Suprapubic skin (tissue), 4 donors: ENCODE results near the gene AP4M1. TPM values are rescaled to one million over a fixed set of nuclear protein-coding genes. Genes with fewer than 3 reads are reported as not detected.
A peak's percentile ranks its signal among the peaks of the same experiment; 100 is the strongest.

ENCODE experiments used
- DNase-seq, 2 donors: peaks; one replicate each; pipeline ENCODE4 v3.0.0-alpha.2; 2019; ENCODE audit warnings: low spot score in 2 of 2
- H3K27ac ChIP-seq: fragments of 200-600 bp; sonication (generic); one replicate; pipeline ENCODE4 v1.5.1; 2019
- H3K27me3 ChIP-seq: fragments of 200-600 bp; sonication (generic); one replicate; pipeline ENCODE4 v1.5.1; 2019
- H3K36me3 ChIP-seq: fragments of 200-600 bp; sonication (generic); one replicate; pipeline ENCODE4 v1.5.1; 2019
- H3K4me1 ChIP-seq: fragments of 200-600 bp; sonication (generic); one replicate; pipeline ENCODE4 v1.5.1; 2019
- H3K4me3 ChIP-seq: fragments of 200-600 bp; sonication (generic); one replicate; pipeline ENCODE4 v1.5.1; 2019; ENCODE audit warnings: mild to moderate bottlenecking
- H3K9me3 ChIP-seq: fragments of 200-600 bp; sonication (generic); one replicate; pipeline ENCODE4 v1.5.1; 2019
- EP300 ChIP-seq: sonication (generic); formaldehyde crosslinking; IDR thresholded peaks from one replicate; pipeline ENCODE4 v1.6.1; 2017; ENCODE audit warnings: antibody characterized with exemption
- POLR2A ChIP-seq, 2 donors: fragments of 450-650 bp; IDR thresholded peaks; one replicate each; pipeline ENCODE4 v1.6.1; 2017; ENCODE audit warnings: antibody characterized with exemption in 2 of 2, mild to moderate bottlenecking in 2 of 2, moderate library complexity in 2 of 2
- POLR2AphosphoS5 ChIP-seq, 3 donors: sonication (generic); formaldehyde crosslinking; IDR thresholded peaks; one replicate each; pipeline ENCODE4 v1.6.1; 2017; ENCODE audit warnings: antibody characterized with exemption in 3 of 3
- WGBS: methylation state at CpG from one replicate; pipeline ENCODE4 v1.1.5; 2018; 5-methylcytosine and 5-hydroxymethylcytosine counted together
- total RNA-seq, 4 donors: library from RNA; depleted of rRNA; stranded (reverse); fragments of >200 nt; gene quantifications; one replicate each; pipeline ENCODE4 v1.1.0, GENCODE V29; 2016
- TF ChIP-seq, protein P1 (sequence below), 2 donors: fragments of 200-600 bp in 1 of 2; fragments of 450-650 bp in 1 of 2; sonication (generic) in 1 of 2; IDR thresholded peaks; one replicate each; pipeline ENCODE4 v1.5.1; 2016 to 2019; ENCODE audit warnings: antibody characterized with exemption in 2 of 2, mild to moderate bottlenecking in 1 of 2, moderate library complexity in 1 of 2

The AP4M1 gene
- total RNA-seq, 4 donors from 2014 or later = 16.7 to 33.2 (median 31.8) TPM

DNA sequence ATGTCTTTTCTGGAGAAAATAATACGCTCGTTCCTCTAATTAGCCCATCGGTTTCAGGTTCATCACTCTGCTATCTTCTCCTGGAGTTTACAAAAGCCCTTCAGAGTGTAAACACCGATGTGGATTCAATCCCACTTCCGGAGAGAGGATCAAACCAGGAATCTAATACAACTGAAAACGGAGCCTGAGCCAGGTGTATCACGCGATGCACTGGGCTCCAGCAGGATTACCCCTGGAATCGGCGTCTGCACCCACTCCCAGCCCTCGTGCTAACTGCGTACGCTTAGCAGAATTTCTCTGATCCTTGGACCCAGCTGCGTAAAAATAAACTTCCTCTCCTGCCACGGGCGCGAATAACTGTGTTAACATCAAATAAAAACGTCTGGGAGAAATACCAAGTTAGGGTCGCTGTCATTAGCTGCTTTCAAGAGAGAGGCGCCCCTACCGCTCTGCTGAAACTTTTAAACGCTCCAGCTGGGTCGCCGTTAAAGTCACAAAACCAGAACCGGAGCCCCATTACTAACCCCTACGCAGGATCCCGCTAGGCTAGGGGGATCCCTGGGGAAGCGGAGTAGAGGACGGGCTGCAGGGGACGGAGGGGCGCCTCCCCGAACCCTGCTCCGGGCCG is 20.4 kb upstream of the AP4M1 start:
- no peak for TF ChIP-seq POLR2A (IDR thresholded peaks at IDR 0.05)
- no peak for TF ChIP-seq EP300
- TF ChIP-seq, protein P1, sequence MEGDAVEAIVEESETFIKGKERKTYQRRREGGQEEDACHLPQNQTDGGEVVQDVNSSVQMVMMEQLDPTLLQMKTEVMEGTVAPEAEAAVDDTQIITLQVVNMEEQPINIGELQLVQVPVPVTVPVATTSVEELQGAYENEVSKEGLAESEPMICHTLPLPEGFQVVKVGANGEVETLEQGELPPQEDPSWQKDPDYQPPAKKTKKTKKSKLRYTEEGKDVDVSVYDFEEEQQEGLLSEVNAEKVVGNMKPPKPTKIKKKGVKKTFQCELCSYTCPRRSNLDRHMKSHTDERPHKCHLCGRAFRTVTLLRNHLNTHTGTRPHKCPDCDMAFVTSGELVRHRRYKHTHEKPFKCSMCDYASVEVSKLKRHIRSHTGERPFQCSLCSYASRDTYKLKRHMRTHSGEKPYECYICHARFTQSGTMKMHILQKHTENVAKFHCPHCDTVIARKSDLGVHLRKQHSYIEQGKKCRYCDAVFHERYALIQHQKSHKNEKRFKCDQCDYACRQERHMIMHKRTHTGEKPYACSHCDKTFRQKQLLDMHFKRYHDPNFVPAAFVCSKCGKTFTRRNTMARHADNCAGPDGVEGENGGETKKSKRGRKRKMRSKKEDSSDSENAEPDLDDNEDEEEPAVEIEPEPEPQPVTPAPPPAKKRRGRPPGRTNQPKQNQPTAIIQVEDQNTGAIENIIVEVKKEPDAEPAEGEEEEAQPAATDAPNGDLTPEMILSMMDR (IDR thresholded peaks at IDR 0.05) = no peak
- TF ChIP-seq POLR2AphosphoS5 (IDR thresholded peaks at IDR 0.05) = no peak
- DNase-seq = no peak
- Histone ChIP-seq H3K9me3 (no peaks in the 10 kb centered on the region), H3K27me3 (no peaks in the 10 kb centered on the region), H3K4me3 (peak overlapping the region; percentile 98), H3K36me3 (peaks cover 23% of the 10 kb centered on the region), H3K4me1 (peaks cover 30% of the 10 kb centered on the region), H3K27ac (peak overlapping the region; percentile 90)
- under 1% methylated on average over 29 of the region's 34 CpGs for WGBS

DNA sequence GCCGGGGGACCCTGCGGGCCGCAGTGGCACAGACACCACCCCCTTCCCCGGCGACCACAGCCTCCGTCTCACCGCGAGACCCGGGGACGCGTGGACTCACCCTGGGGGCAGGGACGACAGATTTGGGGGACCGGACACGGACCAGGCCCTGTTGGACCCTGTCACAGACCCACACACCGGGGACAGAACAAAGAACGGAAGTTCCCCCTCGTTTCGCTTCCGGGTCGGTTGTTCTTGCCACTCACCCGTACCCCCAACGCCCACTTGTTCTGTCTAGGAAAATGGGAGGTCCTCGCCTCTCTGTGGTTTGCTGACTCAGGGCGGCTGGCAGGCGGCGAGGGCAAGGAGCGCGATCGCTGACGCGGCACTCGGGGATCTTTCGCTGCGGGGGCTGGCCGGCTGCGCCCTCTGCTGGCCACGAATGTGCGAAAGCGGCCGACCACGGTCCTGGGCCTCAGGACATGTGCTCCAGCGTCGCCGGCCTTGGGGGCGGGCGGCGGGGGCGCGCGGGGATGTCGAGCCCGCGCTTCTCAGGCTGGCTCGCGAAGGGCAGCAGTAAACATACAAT is 19.8 kb upstream of the AP4M1 start, which contains the start of gene ZNF3:
Gene ZNF3, minus strand, starts transcription at position 189 of the 568 bp plus-strand sequence. CDS start 4,366 bp downstream, outside the sequence.
- DNase-seq = peak; percentile 99
- 2% methylated on average over 30 of the region's 55 CpGs for WGBS
- H3K27me3 ChIP-seq = no peaks in the 10 kb centered on the region
- H3K4me1 ChIP-seq = peaks cover 30% of the 10 kb centered on the region
- peak; percentile 43 to 72 for TF ChIP-seq POLR2A (IDR thresholded peaks at IDR 0.05)
- TF ChIP-seq EP300 = no peak
- TF ChIP-seq POLR2AphosphoS5 (IDR thresholded peaks at IDR 0.05) = peak; percentile 59 to 97 (median 88)
- TF ChIP-seq, protein P1 (IDR thresholded peaks at IDR 0.05) = peak; percentile 93 to 96
- H3K4me3 ChIP-seq = peak within 1 kb of the TSS; percentile 98
- peak within 1 kb of the TSS; percentile 90 for H3K27ac ChIP-seq
- peaks cover 17% of the 10 kb centered on the region for H3K36me3 ChIP-seq
- no peaks in the 10 kb centered on the region for H3K9me3 ChIP-seq

DNA sequence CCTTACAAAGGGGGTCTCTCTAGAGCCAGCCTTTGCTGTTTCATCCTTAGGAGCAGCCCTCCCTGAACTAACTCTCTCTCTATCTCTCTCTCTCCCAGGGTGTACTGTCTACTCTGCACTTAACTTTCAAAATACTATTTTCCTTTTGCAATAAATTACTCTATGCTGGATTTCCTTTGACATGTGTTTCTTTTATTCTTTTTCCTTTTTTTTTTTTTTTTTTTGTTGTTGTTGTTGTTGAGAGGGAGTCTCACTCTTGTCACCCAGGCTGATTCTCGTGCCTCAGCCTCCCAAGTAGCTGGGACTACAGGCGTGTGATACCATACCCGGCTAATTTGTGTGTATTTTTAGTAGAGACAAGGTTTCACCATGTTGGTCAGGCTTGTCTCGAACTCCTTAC is 18.5 kb upstream of the AP4M1 start:
- H3K4me1 ChIP-seq = peaks cover 30% of the 10 kb centered on the region
- 77% methylated on average over 4 of the region's 4 CpGs for WGBS
- H3K27me3 ChIP-seq = no peaks in the 10 kb centered on the region
- H3K4me3 ChIP-seq = no peak overlapping the region
- H3K27ac ChIP-seq = no peak overlapping the region
- H3K36me3 ChIP-seq = peaks cover 10% of the 10 kb centered on the region
- DNase-seq = no peak
- H3K9me3 ChIP-seq = no peaks in the 10 kb centered on the region
- no peak for TF ChIP-seq POLR2AphosphoS5 (IDR thresholded peaks at IDR 0.05)
- no peak for TF ChIP-seq EP300
- no peak for TF ChIP-seq POLR2A (IDR thresholded peaks at IDR 0.05)
- TF ChIP-seq, protein P1 (IDR thresholded peaks at IDR 0.05) = no peak

DNA sequence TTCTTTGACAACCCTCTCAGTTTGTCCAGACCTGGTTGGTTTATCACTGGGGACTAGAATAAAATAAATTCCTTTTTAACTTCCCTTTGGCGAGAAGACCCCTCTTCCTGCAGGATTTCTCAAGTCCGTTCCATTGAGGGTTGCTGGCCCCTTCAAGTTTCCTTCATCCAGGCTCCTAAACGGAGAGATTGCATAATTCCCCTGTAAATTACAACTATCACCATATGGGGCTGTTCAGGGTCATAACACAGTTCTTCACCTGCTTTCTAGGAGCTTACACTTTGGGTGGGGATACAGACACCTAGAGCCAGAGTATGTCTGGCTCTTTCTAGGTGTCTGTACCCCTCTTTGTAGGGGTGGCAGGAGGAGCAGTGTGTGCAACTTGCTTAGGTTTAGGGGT is 15.9 kb upstream of the AP4M1 start:
- no peak overlapping the region for H3K27ac ChIP-seq
- WGBS = 67% methylated on average over 3 of the region's 3 CpGs
- TF ChIP-seq POLR2A (IDR thresholded peaks at IDR 0.05) (no peak), EP300 (no peak), POLR2AphosphoS5 (IDR thresholded peaks at IDR 0.05) (no peak)
- TF ChIP-seq, protein P1 (IDR thresholded peaks at IDR 0.05) = no peak

DNA sequence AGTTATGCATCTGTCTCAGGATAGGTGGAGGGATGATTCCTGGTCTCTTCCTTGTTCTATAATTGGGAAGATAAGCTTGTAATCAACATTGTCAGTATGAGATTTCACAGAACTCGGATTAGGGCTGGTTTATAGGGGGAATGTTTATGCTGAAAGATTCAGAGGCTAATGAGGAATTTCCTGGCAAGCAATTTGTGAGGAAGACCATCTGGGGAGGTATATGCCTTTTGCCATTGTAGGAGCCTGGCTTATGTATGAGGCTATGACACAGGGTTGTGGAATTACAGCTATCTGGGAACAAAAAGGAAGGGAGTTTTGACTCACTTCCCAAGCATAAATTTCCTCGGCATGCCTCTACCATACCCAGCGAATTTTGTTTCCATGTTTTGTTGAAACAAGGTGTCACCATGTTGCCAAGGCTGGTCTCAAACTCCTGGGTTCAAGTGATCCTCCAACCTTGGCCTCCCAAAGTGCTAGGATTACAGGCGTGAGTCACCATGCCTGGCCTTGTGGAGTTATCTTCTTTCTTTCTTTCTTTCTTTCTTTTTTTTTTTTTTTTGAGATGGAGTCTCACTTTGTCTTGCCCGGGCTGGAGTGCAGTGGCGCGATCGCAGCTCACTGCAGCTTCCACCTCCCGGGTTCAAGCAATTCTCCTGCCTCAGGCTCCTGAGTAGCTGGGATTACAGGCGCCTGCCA is 14.2 kb upstream of the AP4M1 start:
- Histone ChIP-seq H3K4me3 (no peak overlapping the region), H3K27me3 (no peaks in the 10 kb centered on the region), H3K36me3 (peaks cover 19% of the 10 kb centered on the region), H3K9me3 (no peaks in the 10 kb centered on the region), H3K4me1 (peaks cover 23% of the 10 kb centered on the region), H3K27ac (no peak overlapping the region)
- WGBS = 82% methylated on average over 10 of the region's 10 CpGs
- TF ChIP-seq EP300 (no peak), POLR2A (IDR thresholded peaks at IDR 0.05) (no peak), POLR2AphosphoS5 (IDR thresholded peaks at IDR 0.05) (no peak)
- TF ChIP-seq, protein P1 (IDR thresholded peaks at IDR 0.05) = no peak
- no peak for DNase-seq

More for the DNA sequence above, 15.9 kb upstream of the AP4M1 start:
- Histone ChIP-seq H3K27me3 (no peaks in the 10 kb centered on the region), H3K36me3 (peaks cover 2% of the 10 kb centered on the region), H3K9me3 (no peaks in the 10 kb centered on the region), H3K4me3 (no peak overlapping the region), H3K4me1 (peaks cover 31% of the 10 kb centered on the region)
- no peak for DNase-seq
